ENCODE data around the gene COP1. TPM values are rescaled to one million over a fixed set of nuclear protein-coding genes. Genes with fewer than 3 reads are reported as not detected.
"Not testable (repeated sequence)": the region's sequence is repeated elsewhere in the genome, so short reads cannot be mapped to it uniquely, and the experiment has no call there.

The COP1 gene
- 10 to 100 TPM; 27.8 to 33.0 (median 30.1) TPM for total RNA-seq (2021; fragmentation: NEBNext Ultra II Directional; extraction: Animal tissue kit (Norgen Biotek cat#: 25700))
- long read RNA-seq, partial matches to known transcripts: 4 of 16 reads
- long read RNA-seq, other reads (novel, unspliced or antisense): 7 of 16 reads

- DNase-seq: peak; percentile 90
- Mint-ChIP-seq H3K36me3 (ENCODE audit: low read depth) (no peaks in the 10 kb centered on the region), H3K27me3 (ENCODE audit: insufficient read depth) (peaks cover 3% of the 10 kb centered on the region), H3K4me1 (ENCODE audit: low read depth) (peaks cover 32% of the 10 kb centered on the region), H3K9me3 (no peaks in the 10 kb centered on the region), H3K4me3 (peak within 1 kb of the TSS; percentile 99), H3K27ac (peak within 1 kb of the TSS; percentile 96)
- peak; percentile 39 for TF ChIP-seq CTCF (IDR thresholded peaks at IDR 0.05)
Observed at GRCh38 chr1:176206961-176207902, at the start of gene COP1. COP1 (minus strand) TSS chr1:176207286; CDS start chr1:176206978, 308 bp downstream.

GRCh38 chr1:176252191-176252590 is 45.1 kb upstream of the COP1 start:
- H3K4me1 Mint-ChIP-seq (ENCODE audit: low read depth): no peaks in the 10 kb centered on the region
- no peaks in the 10 kb centered on the region for H3K36me3 Mint-ChIP-seq (ENCODE audit: low read depth)
- no peaks in the 10 kb centered on the region for H3K9me3 Mint-ChIP-seq
- TF ChIP-seq CTCF (IDR thresholded peaks at IDR 0.05): no peak
- no peak overlapping the region for H3K27ac Mint-ChIP-seq
- H3K27me3 Mint-ChIP-seq (ENCODE audit: insufficient read depth): no peaks in the 10 kb centered on the region; the same call in 1 of the 2 replicates
- DNase-seq: no peak
- H3K4me3 Mint-ChIP-seq: no peak overlapping the region

GRCh38 chr1:176244851-176245250 is 37.8 kb upstream of the COP1 start:
- Mint-ChIP-seq H3K4me3 (no peak overlapping the region), H3K9me3 (no peaks in the 10 kb centered on the region), H3K27ac (no peak overlapping the region), H3K36me3 (ENCODE audit: low read depth) (no peaks in the 10 kb centered on the region), H3K4me1 (ENCODE audit: low read depth) (peaks cover 41% of the 10 kb centered on the region), H3K27me3 (ENCODE audit: insufficient read depth) (no peaks in the 10 kb centered on the region)
- DNase-seq: no peak
- TF ChIP-seq CTCF (IDR thresholded peaks at IDR 0.05): no peak

GRCh38 chr1:176243746-176244145 is 36.7 kb upstream of the COP1 start:
- Mint-ChIP-seq H3K36me3 (ENCODE audit: low read depth) (no peaks in the 10 kb centered on the region), H3K27ac (peak overlapping the region; percentile 60), H3K9me3 (no peaks in the 10 kb centered on the region), H3K27me3 (ENCODE audit: insufficient read depth) (no peaks in the 10 kb centered on the region), H3K4me1 (ENCODE audit: low read depth) (peaks cover 41% of the 10 kb centered on the region), H3K4me3 (peak overlapping the region; percentile 35; the same call in 1 of the 2 replicates)
- peak; percentile 10 for DNase-seq
- TF ChIP-seq CTCF (IDR thresholded peaks at IDR 0.05): no peak

GRCh38 chr1:176241385-176242015 is 34.4 kb upstream of the COP1 start:
- peak; percentile 80 for DNase-seq
- no peaks in the 10 kb centered on the region for H3K36me3 Mint-ChIP-seq (ENCODE audit: low read depth)
- peak overlapping the region; percentile 48 for H3K4me3 Mint-ChIP-seq
- H3K9me3 Mint-ChIP-seq: no peaks in the 10 kb centered on the region
- H3K27me3 Mint-ChIP-seq (ENCODE audit: insufficient read depth): no peaks in the 10 kb centered on the region
- peak overlapping the region; percentile 46 for H3K27ac Mint-ChIP-seq
- TF ChIP-seq CTCF (IDR thresholded peaks at IDR 0.05): no peak
- H3K4me1 Mint-ChIP-seq (ENCODE audit: low read depth): peaks cover 41% of the 10 kb centered on the region

- not testable (repeated sequence) for H3K9me3 Mint-ChIP-seq; H3K27me3 Mint-ChIP-seq (ENCODE audit: insufficient read depth); H3K4me1 Mint-ChIP-seq (ENCODE audit: low read depth); H3K36me3 Mint-ChIP-seq (ENCODE audit: low read depth); DNase-seq; H3K27ac Mint-ChIP-seq; H3K4me3 Mint-ChIP-seq
Observed at GRCh38 chr1:176233657-176234056, 26.6 kb upstream of the COP1 start.

Data from HFFc6 (cell line).